Neural progenitor cell (in vitro differentiated cells): ENCODE measurements around the gene AGMO. TPM values are rescaled to one million over a fixed set of nuclear protein-coding genes. Genes with fewer than 3 reads are reported as not detected.

Experiments used
- DNase-seq: peaks from one replicate; pipeline ENCODE4 v3.0.0-alpha.2; 2016; ENCODE audit warnings: low spot score
- H2AFZ ChIP-seq: fragments of 200-600 bp; sonication (generic); replicated peaks from 2 replicates; pipeline ENCODE4 v1.6.1; 2016; ENCODE audit warnings: antibody characterized with exemption
- H3F3A ChIP-seq: fragments of 200-600 bp; sonication (generic); 2 replicates; pipeline ENCODE4 v1.6.1; 2016; ENCODE audit warnings: antibody characterized with exemption, low read depth
- H3K27ac ChIP-seq: fragments of 200-600 bp; sonication (generic); 2 replicates; pipeline ENCODE4 v1.5.1; 2016; ENCODE audit warnings: mild to moderate bottlenecking
- H3K27me3 ChIP-seq: fragments of 200-600 bp; sonication (generic); 2 replicates; pipeline ENCODE4 v1.6.1; 2016; ENCODE audit warnings: mild to moderate bottlenecking, moderate library complexity
- H3K36me3 ChIP-seq: fragments of 200-600 bp; sonication (generic); 2 replicates; pipeline ENCODE4 v1.5.1; 2016
- H3K4me1 ChIP-seq: fragments of 200-600 bp; sonication (generic); 2 replicates; pipeline ENCODE4 v1.6.1; 2016; ENCODE audit warnings: mixed run types
- H3K4me2 ChIP-seq: fragments of 200-600 bp; sonication (generic); 2 replicates; pipeline ENCODE4 v1.6.1; 2016
- H3K4me3 ChIP-seq: fragments of 200-600 bp; sonication (generic); 2 replicates; pipeline ENCODE4 v1.5.1; 2016
- H3K79me2 ChIP-seq: fragments of 200-600 bp; sonication (generic); 2 replicates; pipeline ENCODE4 v1.6.1; 2016; ENCODE audit warnings: low read depth
- H3K9ac ChIP-seq: fragments of 200-600 bp; sonication (generic); 2 replicates; pipeline ENCODE4 v1.6.1; 2016
- H3K9me3 ChIP-seq: fragments of 200-600 bp; sonication (generic); 2 replicates; pipeline ENCODE4 v1.5.1; 2016; ENCODE audit warnings: low read depth
- H4K20me1 ChIP-seq: fragments of 200-600 bp; sonication (generic); 2 replicates; pipeline ENCODE4 v1.6.1; 2016; ENCODE audit warnings: low read depth
- H3K27ac Mint-ChIP-seq: 3 replicates; pipeline ENCODE4 v1.8.0; 2021; ENCODE audit warnings: mixed read lengths
- H3K27me3 Mint-ChIP-seq: 2 replicates; pipeline ENCODE4 v1.8.0; 2022; ENCODE audit warnings: low read depth, mild to moderate bottlenecking, inconsistent platforms, moderate library complexity, mixed read lengths; ENCODE audit not compliant: insufficient read depth
- H3K36me3 Mint-ChIP-seq: 3 replicates; pipeline ENCODE4 v1.8.0; 2021; ENCODE audit warnings: mixed read lengths
- H3K4me1 Mint-ChIP-seq: 3 replicates; pipeline ENCODE4 v1.8.0; 2021; ENCODE audit warnings: mixed read lengths
- H3K4me3 Mint-ChIP-seq: 3 replicates; pipeline ENCODE4 v1.8.0; 2021; ENCODE audit warnings: mild to moderate bottlenecking, moderate library complexity, mixed read lengths
- H3K9me3 Mint-ChIP-seq: 3 replicates; pipeline ENCODE4 v1.8.0; 2020; ENCODE audit warnings: mixed read lengths
- CTCF ChIP-seq: fragments of 200-600 bp; sonication (generic); IDR thresholded peaks from 2 replicates; pipeline ENCODE4 v1.5.1; 2017; ENCODE audit warnings: antibody characterized with exemption, mild to moderate bottlenecking
- EZH2 ChIP-seq: fragments of 200-600 bp; sonication (generic); IDR thresholded peaks from 2 replicates; pipeline ENCODE4 v1.6.1; 2017; ENCODE audit warnings: antibody characterized with exemption, mild to moderate bottlenecking, moderate library complexity
- EZH2phosphoT487 ChIP-seq: fragments of 200-600 bp; sonication (generic); IDR thresholded peaks from 2 replicates; pipeline ENCODE4 v1.6.1; 2017; ENCODE audit warnings: antibody characterized with exemption
- total RNA-seq: library from RNA; depleted of rRNA; stranded (reverse); fragments of >200 nt; gene quantifications from 2 replicates; pipeline ENCODE4 v1.2.3, GENCODE V29; 2015; ENCODE audit warnings: low replicate concordance

The AGMO gene
- total RNA-seq, 1 donor from 2014 or later = 0.30 TPM

GRCh38 chr7:15580604-15581351 is 19.0 kb upstream of the AGMO start:
- H3K36me3 Mint-ChIP-seq = no peaks in the 10 kb centered on the region
- H3K4me1 Mint-ChIP-seq = no peaks in the 10 kb centered on the region
- H3K9me3 Mint-ChIP-seq = peaks cover 14% of the 10 kb centered on the region
- no peaks in the 10 kb centered on the region for H3K27me3 ChIP-seq
- no peak for TF ChIP-seq EZH2
- no peak for TF ChIP-seq CTCF
- no peak for TF ChIP-seq EZH2phosphoT487
- H3F3A ChIP-seq = no peaks in the 10 kb centered on the region
- no peaks in the 10 kb centered on the region for H3K27me3 Mint-ChIP-seq
- no peak overlapping the region for H3K4me3 Mint-ChIP-seq
- no peaks in the 10 kb centered on the region for H3K79me2 ChIP-seq
- no peak overlapping the region for H3K9ac ChIP-seq
- peaks cover 6% of the 10 kb centered on the region for H3K9me3 ChIP-seq
- H3K4me1 ChIP-seq = no peaks in the 10 kb centered on the region
- no peaks in the 10 kb centered on the region for H4K20me1 ChIP-seq
- no peak overlapping the region for H3K27ac Mint-ChIP-seq
- H3K4me3 ChIP-seq = no peak overlapping the region
- no peak for DNase-seq
- H3K36me3 ChIP-seq = peaks cover 4% of the 10 kb centered on the region
- H2AFZ ChIP-seq = no peak overlapping the region
- no peak overlapping the region for H3K4me2 ChIP-seq
- no peak overlapping the region for H3K27ac ChIP-seq

- TF ChIP-seq EZH2phosphoT487 (no peak), CTCF (no peak), EZH2 (no peak)
- DNase-seq = no peak
- Histone ChIP-seq H3K9ac (no peak overlapping the region), H3K79me2 (no peaks in the 10 kb centered on the region), H3K9me3 (no peaks in the 10 kb centered on the region), H3F3A (no peaks in the 10 kb centered on the region), H3K36me3 (no peaks in the 10 kb centered on the region), H2AFZ (no peak overlapping the region), H4K20me1 (no peaks in the 10 kb centered on the region), H3K27ac (no peak overlapping the region), H3K4me2 (no peak overlapping the region), H3K4me1 (no peaks in the 10 kb centered on the region), H3K4me3 (no peak overlapping the region), H3K27me3 (no peaks in the 10 kb centered on the region)
- Mint-ChIP-seq H3K9me3 (peaks cover 4% of the 10 kb centered on the region), H3K36me3 (no peaks in the 10 kb centered on the region), H3K4me1 (no peaks in the 10 kb centered on the region), H3K4me3 (no peak overlapping the region), H3K27ac (no peak overlapping the region), H3K27me3 (no peaks in the 10 kb centered on the region)
These were observed 15.8 kb upstream of the AGMO start for GRCh38 chr7:15577600-15577999.

GRCh38 chr7:15571301-15571878 is 9.6 kb upstream of the AGMO start:
- Histone ChIP-seq H3K27ac (no peak overlapping the region), H3F3A (no peaks in the 10 kb centered on the region), H3K9ac (no peak overlapping the region), H3K27me3 (no peaks in the 10 kb centered on the region), H2AFZ (no peak overlapping the region), H3K4me2 (no peak overlapping the region), H3K36me3 (no peaks in the 10 kb centered on the region), H3K79me2 (no peaks in the 10 kb centered on the region), H3K4me1 (no peaks in the 10 kb centered on the region), H3K4me3 (no peak overlapping the region), H4K20me1 (no peaks in the 10 kb centered on the region), H3K9me3 (no peaks in the 10 kb centered on the region)
- Mint-ChIP-seq H3K27ac (no peak overlapping the region), H3K27me3 (no peaks in the 10 kb centered on the region), H3K4me3 (no peak overlapping the region), H3K4me1 (no peaks in the 10 kb centered on the region), H3K9me3 (no peaks in the 10 kb centered on the region), H3K36me3 (no peaks in the 10 kb centered on the region)
- no peak for TF ChIP-seq EZH2phosphoT487
- no peak for TF ChIP-seq EZH2
- no peak for TF ChIP-seq CTCF
- DNase-seq = no peak
